Measurements from ENCODE around the gene TBCCD1. TPM values are rescaled to one million over a fixed set of nuclear protein-coding genes. Genes with fewer than 3 reads are reported as not detected.
"Not testable (repeated sequence)": the region's sequence is repeated elsewhere in the genome, so short reads cannot be mapped to it uniquely, and the experiment has no call there.

Gene TBCCD1
- polyA plus RNA-seq, 4 donors: 18.3 to 21.5 (median 19.8) TPM

- DNase-seq (ENCODE audit: low read depth in 4 of 4, low spot score in 3 of 4): not testable (repeated sequence)
Observed at GRCh38 chr3:186498022-186498421, 69.1 kb downstream of the TBCCD1 start.

- no peak for DNase-seq (ENCODE audit: low read depth in 4 of 4, low spot score in 3 of 4)
Observed at GRCh38 chr3:186497608-186498007, 69.5 kb downstream of the TBCCD1 start.

GRCh38 chr3:186496635-186497034, 70.5 kb downstream of the TBCCD1 start:
- DNase-seq (ENCODE audit: low read depth in 4 of 4, low spot score in 3 of 4): no peak

Other genes with a start within 250 kb of the TBCCD1 start
- 1 to 10 TPM in 1 of 4 donors, under 1 TPM in 3; 0.51 to 1.1 (median 0.73) TPM for gene DGKG, start 205.1 kb downstream of the TBCCD1 start, polyA plus RNA-seq (ENCODE audit: insufficient read length in 4 of 4)
- gene CRYGS, start 23.0 kb downstream of the TBCCD1 start, polyA plus RNA-seq (ENCODE audit: insufficient read length in 4 of 4): 1 to 10 TPM; 5.3 to 8.0 (median 5.4) TPM
- 10 to 100 TPM; 74.0 to 82.5 (median 78.9) TPM for gene DNAJB11, start 3.4 kb upstream of the TBCCD1 start, polyA plus RNA-seq (ENCODE audit: insufficient read length in 4 of 4)
- 1 to 10 TPM in 1 of 4 donors, under 1 TPM in 3; 0.38 to 3.1 (median 0.56) TPM for gene AHSG, start 45.7 kb upstream of the TBCCD1 start, polyA plus RNA-seq (ENCODE audit: insufficient read length in 4 of 4)
- gene FETUB, start 73.1 kb upstream of the TBCCD1 start, polyA plus RNA-seq (ENCODE audit: insufficient read length in 4 of 4): under 1 TPM in 2 of 4 donors, not detected in 2; 0.21 to 0.27 TPM
- gene HRG, start 98.7 kb upstream of the TBCCD1 start, polyA plus RNA-seq (ENCODE audit: insufficient read length in 4 of 4): 1 to 10 TPM; 1.6 to 3.4 (median 2.0) TPM
- gene KNG1, start 150.0 kb upstream of the TBCCD1 start, polyA plus RNA-seq (ENCODE audit: insufficient read length in 4 of 4): 100 to 1,000 TPM; 146 to 179 (median 149) TPM
- gene EIF4A2, start 216.2 kb upstream of the TBCCD1 start, polyA plus RNA-seq (ENCODE audit: insufficient read length in 4 of 4): 100 to 1,000 TPM; 807 to 947 (median 901) TPM
- gene RFC4, start 239.1 kb upstream of the TBCCD1 start, polyA plus RNA-seq (ENCODE audit: insufficient read length in 4 of 4): 10 to 100 TPM; 45.7 to 56.9 (median 51.2) TPM

All from right renal pelvis (tissue), 4 donors.